GM18505 (cell line): Measurements from ENCODE around the gene YARS1.

Source experiments
- ATAC-seq: cut with Tn5 transposase; IDR thresholded peaks from one replicate; pipeline ENCODE4 v1.9.1; 2021; ENCODE audit not compliant: unreplicated experiment
- POLR2A ChIP-seq: IDR thresholded peaks from 4 replicates; pipeline ENCODE4 v1.6.1; 2011; ENCODE audit warnings: borderline replicate concordance; ENCODE audit not compliant: insufficient read depth, insufficient read length; ENCODE audit errors: extremely low read depth

The YARS1 gene

GRCh38 chr1:32848354-32849063, 31.4 kb upstream of the YARS1 start:
- no peak for TF ChIP-seq POLR2A
- ATAC-seq = no peak

- no peak for TF ChIP-seq POLR2A
- no peak for ATAC-seq
These were observed 14.7 kb upstream of the YARS1 start for GRCh38 chr1:32831878-32832277.

DNA sequence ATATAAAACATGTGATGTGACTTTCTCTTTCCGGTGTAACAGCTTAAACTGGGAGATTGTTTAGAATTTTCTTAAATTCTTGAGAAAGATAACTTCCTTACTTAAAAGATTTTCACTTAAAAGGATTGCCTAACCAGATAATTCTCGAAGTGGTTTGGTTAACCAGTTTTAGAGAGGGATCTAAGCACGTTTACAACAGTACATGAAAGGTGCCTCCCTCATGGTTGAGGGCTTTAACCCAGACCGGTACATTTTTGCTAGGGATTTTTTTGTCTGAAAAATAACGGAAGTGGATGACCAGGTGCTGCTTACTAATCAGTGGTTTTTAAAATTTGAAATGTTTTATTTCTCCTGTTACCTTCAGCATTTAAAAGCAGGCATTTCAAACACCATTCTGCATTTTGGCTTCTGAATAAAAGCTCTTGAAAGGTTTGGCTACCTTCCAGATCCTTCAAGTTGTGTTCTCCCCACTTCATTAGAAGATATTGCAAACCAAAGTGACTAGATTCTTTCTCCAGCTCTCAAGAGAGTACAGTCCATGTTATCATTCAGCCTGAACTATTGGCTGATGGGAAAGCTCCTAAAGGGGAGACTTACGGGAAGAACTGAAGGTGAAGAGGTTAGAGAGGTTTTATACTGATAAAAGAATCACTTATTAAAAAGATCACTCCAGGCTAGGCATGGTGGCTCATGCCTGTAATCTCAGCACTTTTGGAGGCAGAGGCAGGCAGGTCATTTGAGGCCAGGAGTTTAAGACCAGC, 13.1 kb upstream of the YARS1 start:
- no peak for ATAC-seq
- TF ChIP-seq POLR2A = no peak

DNA sequence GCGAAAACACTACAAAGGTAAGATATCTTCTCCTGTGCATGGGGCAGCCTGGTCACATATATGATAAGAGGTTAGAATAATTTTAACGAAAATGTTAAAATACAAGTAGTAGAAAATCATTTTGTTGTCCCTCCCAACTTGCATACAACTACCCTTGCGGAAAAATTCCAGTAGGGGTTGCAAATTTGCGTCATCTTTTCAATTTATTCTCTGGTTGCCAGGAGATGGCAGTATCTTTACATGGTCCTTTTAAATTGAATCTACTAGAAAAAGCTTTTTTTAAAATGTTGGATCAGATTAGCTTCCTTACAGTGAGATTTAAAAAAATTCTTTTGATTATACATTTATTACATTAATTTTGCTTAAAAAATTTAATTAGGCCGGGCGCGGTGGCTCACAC, 11.2 kb upstream of the YARS1 start:
- ATAC-seq = no peak

GRCh38 chr1:32825181-32825580, 8.0 kb upstream of the YARS1 start:
- no peak for ATAC-seq
- no peak for TF ChIP-seq POLR2A

More for the DNA sequence above, 11.2 kb upstream of the YARS1 start:
- no peak for TF ChIP-seq POLR2A

- TF ChIP-seq POLR2A = peak; percentile 58
- ATAC-seq = no peak
These were observed 1.8 kb upstream of the YARS1 start for GRCh38 chr1:32818804-32819541.

GRCh38 chr1:32817815-32818786, 943 bp upstream of the YARS1 start:
- ATAC-seq = peak; percentile 15
- TF ChIP-seq POLR2A = no peak

GRCh38 chr1:32816676-32817158, 441 bp downstream of the YARS1 start:
- no peak for TF ChIP-seq POLR2A
- no peak for ATAC-seq

DNA sequence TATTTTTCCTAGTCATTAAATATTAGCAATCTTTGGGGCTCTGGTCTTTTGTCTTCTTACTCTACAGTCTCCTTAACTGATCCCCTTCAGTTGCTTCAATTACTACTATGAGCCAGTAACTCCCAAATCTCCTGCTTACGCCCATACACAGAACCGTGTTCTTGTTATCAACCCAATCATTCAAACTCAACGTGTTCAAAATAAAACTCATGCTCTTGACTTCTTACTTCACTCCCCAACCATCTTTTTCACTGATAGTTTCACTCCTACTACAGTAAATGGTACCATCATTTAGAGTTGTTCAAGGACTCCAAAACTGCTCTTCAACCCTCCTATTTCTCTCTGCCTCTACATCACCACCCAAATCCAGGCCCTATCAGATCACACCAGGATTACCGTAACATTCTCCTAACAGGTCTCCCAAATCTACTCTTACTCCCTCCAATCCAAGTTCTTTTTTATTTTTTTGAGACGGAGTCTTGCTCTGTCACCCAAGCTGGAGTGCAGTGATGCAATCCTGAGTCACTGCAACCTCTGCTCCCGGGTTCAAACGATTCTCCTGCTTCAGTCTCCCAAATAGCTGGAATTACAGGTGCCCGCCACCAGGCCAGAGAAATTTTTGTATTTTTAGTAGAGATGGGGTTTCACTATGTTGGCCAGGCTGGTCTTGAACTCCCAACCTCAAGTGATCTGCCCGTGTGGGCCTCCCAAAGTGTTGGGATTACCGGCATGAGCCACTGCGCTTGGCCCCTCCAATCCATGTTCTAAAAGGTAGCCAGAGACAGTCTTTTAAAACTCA, 3.0 kb downstream of the YARS1 start:
- TF ChIP-seq POLR2A = no peak
- no peak for ATAC-seq

- TF ChIP-seq POLR2A = no peak
- ATAC-seq = no peak
These were observed 5.2 kb downstream of the YARS1 start for GRCh38 chr1:32811917-32812316.

GRCh38 chr1:32811265-32811664, 5.9 kb downstream of the YARS1 start:
- ATAC-seq = no peak
- no peak for TF ChIP-seq POLR2A

- no peak for TF ChIP-seq POLR2A
- ATAC-seq = no peak
These were observed 6.8 kb downstream of the YARS1 start for GRCh38 chr1:32810358-32810757.

- ATAC-seq = no peak
- no peak for TF ChIP-seq POLR2A
These were observed 8.6 kb downstream of the YARS1 start for GRCh38 chr1:32808580-32808979.
